Endothelial cell of umbilical vein (primary cell): ENCODE results near the gene TFB2M. TPM values are rescaled to one million over a fixed set of nuclear protein-coding genes. Genes with fewer than 3 reads are reported as not detected.

Experiments used
- BruUV-seq: library from RNA; stranded (reverse); fragments of 400-500 nt; replicated peaks from 2 replicates; lab custom pipeline; 2021; lab: Mats Ljungman, UMichigan
- CTCF ChIA-PET: fragments of 300-600, 350-600 bp; sonication (Branson Sonifier 250); formaldehyde crosslinking; loops from one replicate; lab custom pipeline; 2021; ENCODE audit warnings: antibody characterized with exemption, inconsistent platforms; lab: Charles Lee
- POLR2A ChIA-PET: fragments of 300-600, 350-600 bp; sonication (Branson Sonifier 250); formaldehyde crosslinking; loops from one replicate; lab custom pipeline; 2021; ENCODE audit warnings: antibody characterized with exemption, inconsistent platforms; lab: Charles Lee
- DNase-seq: peaks from one replicate; pipeline ENCODE4 v3.0.0-alpha.2; 2011; ENCODE audit warnings: low read depth, low spot score
- FAIRE-seq: peaks from 2 replicates; lab custom pipeline; 2011; peaks lifted over from hg19 to GRCh38; lab: Jason Lieb, UNC
- H2AFZ ChIP-seq: 2 replicates; pipeline ENCODE4 v1.6.0; 2012; ENCODE audit warnings: low read depth, low read length, control low read depth, inconsistent platforms
- H3K27ac ChIP-seq: 2 replicates; pipeline ENCODE4 v1.5.1; 2011; ENCODE audit warnings: low read depth, mild to moderate bottlenecking, control low read depth, low read length, moderate library complexity; ENCODE audit not compliant: insufficient read depth
- H3K27me3 ChIP-seq, 2 experiments: 2 replicates each; pipeline versions ENCODE4 v1.6.0 to v1.6.1; 2011; ENCODE audit warnings: low read length in 2 of 2, mixed read lengths in 1 of 2; ENCODE audit not compliant: control insufficient read depth in 2 of 2, insufficient read depth in 2 of 2
- H3K36me3 ChIP-seq, 2 experiments: 2 replicates in 1 of 2; 3 replicates in 1 of 2; pipeline ENCODE4 v1.5.1; 2011; ENCODE audit warnings: low read length in 2 of 2, mild to moderate bottlenecking in 1 of 2, moderate library complexity in 1 of 2; ENCODE audit not compliant: control insufficient read depth in 2 of 2, insufficient read depth in 2 of 2; ENCODE audit errors: extremely low read depth in 1 of 2
- H3K4me1 ChIP-seq: 3 replicates; pipeline ENCODE4 v1.5.1; 2011; ENCODE audit warnings: mild to moderate bottlenecking, low read length; ENCODE audit not compliant: control insufficient read depth, insufficient read depth; ENCODE audit errors: extremely low read depth
- H3K4me2 ChIP-seq: 2 replicates; pipeline ENCODE4 v1.6.1; 2011; ENCODE audit warnings: low read length, control low read depth, mixed read lengths; ENCODE audit not compliant: insufficient read depth
- H3K4me3 ChIP-seq, 3 experiments: fragments of 200-600 bp in 1 of 3; sonication (generic), shearing (Covaris generic) in 1 of 3; replicated peaks in 1 of 3; 2 replicates each; pipeline ENCODE4 v1.5.1; 2011 to 2016; ENCODE audit warnings: control low read depth in 3 of 3, low read length in 3 of 3, mild to moderate bottlenecking in 2 of 3, inconsistent platforms in 1 of 3, low read depth in 1 of 3, moderate library complexity in 1 of 3; ENCODE audit not compliant: insufficient read depth in 1 of 3
- H3K79me2 ChIP-seq: 2 replicates; pipeline ENCODE4 v1.6.0; 2012; ENCODE audit warnings: low read length, inconsistent platforms; ENCODE audit not compliant: control insufficient read depth, insufficient read depth
- H3K9ac ChIP-seq: replicated peaks from 2 replicates; pipeline ENCODE3; 2011; ENCODE audit warnings: low read length, control low read depth; ENCODE audit not compliant: insufficient read depth; ENCODE audit errors: extremely low read depth
- H3K9me1 ChIP-seq: replicated peaks from 3 replicates; pipeline ENCODE4 v1.6.0; 2011; ENCODE audit warnings: mild to moderate bottlenecking, low read length; ENCODE audit not compliant: control insufficient read depth, insufficient read depth; ENCODE audit errors: extremely low read depth
- H3K9me3 ChIP-seq: replicated peaks from 2 replicates; pipeline ENCODE4 v1.5.1; 2012; ENCODE audit warnings: low read length, inconsistent platforms; ENCODE audit not compliant: control insufficient read depth, insufficient read depth
- H4K20me1 ChIP-seq: replicated peaks from 2 replicates; pipeline ENCODE3; 2011; ENCODE audit warnings: mild to moderate bottlenecking, low read length; ENCODE audit not compliant: control insufficient read depth, insufficient read depth; ENCODE audit errors: extremely low read depth
- CTCF ChIP-seq, 2 donors: IDR thresholded peaks; 1 replicate in 1 of 2; 2 replicates in 1 of 2; pipeline ENCODE4 v1.5.1; 2011; ENCODE audit warnings: low read length in 2 of 2, mild to moderate bottlenecking in 2 of 2, moderate library complexity in 2 of 2, control low read depth in 1 of 2, inconsistent platforms in 1 of 2, low read depth in 1 of 2; ENCODE audit not compliant: insufficient read depth in 1 of 2; ENCODE audit errors: extremely low read depth in 1 of 2
- EZH2 ChIP-seq: IDR thresholded peaks from 2 replicates; pipeline ENCODE4 v1.6.1; 2012; ENCODE audit warnings: borderline replicate concordance, low read depth, mild to moderate bottlenecking, moderate library complexity, low read length, inconsistent platforms; ENCODE audit not compliant: severe bottlenecking
- FOS ChIP-seq: IDR thresholded peaks from 2 replicates; pipeline ENCODE4 v1.6.1; 2011; ENCODE audit warnings: mild to moderate bottlenecking, low read length, moderate library complexity, borderline replicate concordance; ENCODE audit not compliant: insufficient read depth
- GATA2 ChIP-seq: IDR thresholded peaks from 2 replicates; pipeline ENCODE4 v1.7.0; 2011; ENCODE audit warnings: low read depth, mild to moderate bottlenecking, moderate library complexity, mixed read lengths, low read length; ENCODE audit not compliant: insufficient read length, insufficient read depth
- JUN ChIP-seq: IDR thresholded peaks from 2 replicates; pipeline ENCODE4 v1.6.1; 2011; ENCODE audit warnings: borderline replicate concordance, low read depth; ENCODE audit not compliant: insufficient read length, insufficient read depth
- MAX ChIP-seq: IDR thresholded peaks from 2 replicates; pipeline ENCODE4 v1.6.1; 2011; ENCODE audit not compliant: insufficient read depth, insufficient read length
- MYC ChIP-seq: IDR thresholded peaks from one replicate; pipeline ENCODE4 v1.6.1; 2011; ENCODE audit warnings: mild to moderate bottlenecking, low read depth, low read length
- POLR2A ChIP-seq: IDR thresholded peaks from 2 replicates; pipeline ENCODE4 v1.6.1; 2012; ENCODE audit warnings: low read depth, mild to moderate bottlenecking, control low read depth, low read length
- POLR2AphosphoS5 ChIP-seq: IDR thresholded peaks from 2 replicates; pipeline ENCODE4 v1.6.1; 2012; ENCODE audit warnings: low read depth, mild to moderate bottlenecking, control low read depth, low read length, moderate library complexity; ENCODE audit not compliant: insufficient read depth
- dilution Hi-C: fragments of 300-500 bp; cut with MboI; formaldehyde crosslinking; loops from one replicate; pipeline ENCODE4 v1.15.0; 2019; ENCODE audit warnings: low sequenced_read_pairs; ENCODE audit not compliant: extremely low pct_ligation_motif_present
- intact Hi-C: fragments of 100-400 bp; cut with micrococcal nuclease; formaldehyde crosslinking; loops from one replicate; pipeline ENCODE4 v1.10.0; 2022
- polyA plus RNA-seq, 4 experiments: library from polyadenylated mRNA; depleted of rRNA in 3 of 4; stranded (reverse) in 3 of 4; unstranded in 1 of 4; fragments of >200 nt; gene quantifications; 2 replicates each; pipeline versions ENCODE4 v1.2.1 to v1.2.3, GENCODE V29; 2011 to 2012; ENCODE audit warnings: missing spikeins in 1 of 4
- total RNA-seq: library from RNA; stranded (reverse); gene quantifications from 2 replicates; pipeline ENCODE4 v1.2.3, GENCODE V29; 2021

Gene TFB2M
- total and polyA plus RNA-seq, 2 donors (not counting 3 experiments of a cell fraction or from before 2014, with no cell fraction given) = 8.4 to 14.8 TPM

GRCh38 chr1:246526380-246526779 is 39.7 kb downstream of the TFB2M start:
- TF ChIP-seq MYC = no peak
- no peak for TF ChIP-seq FOS
- TF ChIP-seq POLR2AphosphoS5 = no peak
- no peak for TF ChIP-seq POLR2A
- no peak for TF ChIP-seq EZH2
- no peak for TF ChIP-seq JUN
- TF ChIP-seq MAX = no peak
- TF ChIP-seq GATA2 = no peak
- TF ChIP-seq CTCF (IDR thresholded peaks at IDR 0.05; ENCODE audit: extremely low read depth in 1 of 2, insufficient read depth in 1 of 2, low read depth in 1 of 2, low read length in 2 of 2) = no peak
- BruUV-seq = no TSS peak
- no peaks in the 10 kb centered on the region for H3K36me3 ChIP-seq
- DNase-seq = no peak
- no peaks in the 10 kb centered on the region for H3K9me1 ChIP-seq
- POLR2A ChIA-PET = no interaction called here
- no peak overlapping the region for H2AFZ ChIP-seq
- no peaks in the 10 kb centered on the region for H3K9me3 ChIP-seq
- no peak overlapping the region for H3K4me3 ChIP-seq
- CTCF ChIA-PET = no interaction called here
- H3K4me2 ChIP-seq = no peak overlapping the region
- intact Hi-C loops = no loop called here
- H3K27ac ChIP-seq = no peak overlapping the region
- dilution Hi-C loops = no loop called here
- no peaks in the 10 kb centered on the region for H3K79me2 ChIP-seq
- no peak for FAIRE-seq
- no peaks in the 10 kb centered on the region for H4K20me1 ChIP-seq
- H3K4me1 ChIP-seq = no peaks in the 10 kb centered on the region
- no peak overlapping the region for H3K9ac ChIP-seq
- peaks cover 0 to 2% of the 10 kb centered on the region in 2 experiments for H3K27me3 ChIP-seq
